ENCODE measurements around the gene CHIA.

The CHIA gene

GRCh38 chr1:111290630-111291029 lies at the start of gene CHIA:
CHIA (plus strand) TSS chr1:111290851; CDS start chr1:111310468, 19,617 bp downstream.
- DNase-seq (ENCODE audit: low read depth) = peak; percentile 3

GRCh38 chr1:111241797-111242196 lies 48.9 kb upstream of the CHIA start:
- DNase-seq (ENCODE audit: low read depth) = no peak

- no peak for DNase-seq (ENCODE audit: low read depth)
Observed at GRCh38 chr1:111242805-111243523, 47.7 kb upstream of the CHIA start.

GRCh38 chr1:111247125-111247838 lies 43.4 kb upstream of the CHIA start:
- DNase-seq (ENCODE audit: low read depth) = no peak

GRCh38 chr1:111249960-111250359 lies 40.7 kb upstream of the CHIA start:
- DNase-seq (ENCODE audit: low read depth) = no peak

- no peak for DNase-seq (ENCODE audit: low read depth)
Observed at GRCh38 chr1:111251570-111251969, 39.1 kb upstream of the CHIA start.

GRCh38 chr1:111252786-111253185 lies 37.9 kb upstream of the CHIA start:
- DNase-seq (ENCODE audit: low read depth) = no peak

- DNase-seq (ENCODE audit: low read depth) = no peak
Observed at GRCh38 chr1:111253876-111254275, 36.8 kb upstream of the CHIA start.

- DNase-seq (ENCODE audit: low read depth) = no peak
Observed at GRCh38 chr1:111256988-111257658, 33.5 kb upstream of the CHIA start.

- no peak for DNase-seq (ENCODE audit: low read depth)
Observed at GRCh38 chr1:111267801-111268508, 22.7 kb upstream of the CHIA start.

- no peak for DNase-seq (ENCODE audit: low read depth)
Observed at GRCh38 chr1:111269825-111270406, 20.7 kb upstream of the CHIA start.

- no peak for DNase-seq (ENCODE audit: low read depth)
Observed at GRCh38 chr1:111270771-111271463, 19.7 kb upstream of the CHIA start.

- DNase-seq (ENCODE audit: low read depth) = no peak
Observed at GRCh38 chr1:111271464-111271801, 19.2 kb upstream of the CHIA start.

GRCh38 chr1:111272081-111272480 lies 18.6 kb upstream of the CHIA start:
- no peak for DNase-seq (ENCODE audit: low read depth)

GRCh38 chr1:111274653-111275052 lies 16.0 kb upstream of the CHIA start:
- DNase-seq (ENCODE audit: low read depth) = no peak

GRCh38 chr1:111275079-111275478 lies 15.6 kb upstream of the CHIA start:
- peak; percentile 11 for DNase-seq (ENCODE audit: low read depth)

GRCh38 chr1:111275780-111276433 lies 14.7 kb upstream of the CHIA start:
- DNase-seq (ENCODE audit: low read depth) = no peak

GRCh38 chr1:111279144-111279543 lies 11.5 kb upstream of the CHIA start:
- no peak for DNase-seq (ENCODE audit: low read depth)

- no peak for DNase-seq (ENCODE audit: low read depth)
Observed at GRCh38 chr1:111280267-111280666, 10.4 kb upstream of the CHIA start.

GRCh38 chr1:111281411-111281810 lies 9.2 kb upstream of the CHIA start:
- no peak for DNase-seq (ENCODE audit: low read depth)

GRCh38 chr1:111283838-111284237 lies 6.8 kb upstream of the CHIA start:
- DNase-seq (ENCODE audit: low read depth) = no peak
